GM18505 (cell line): ENCODE measurements around the gene OSTF1.

Experiments used
- ATAC-seq: cut with Tn5 transposase; IDR thresholded peaks from one replicate; pipeline ENCODE4 v1.9.1; 2021; ENCODE audit not compliant: unreplicated experiment
- POLR2A ChIP-seq: IDR thresholded peaks from 4 replicates; pipeline ENCODE4 v1.6.1; 2011; ENCODE audit warnings: borderline replicate concordance; ENCODE audit not compliant: insufficient read depth, insufficient read length; ENCODE audit errors: extremely low read depth

OSTF1 gene

GRCh38 chr9:75069171-75069570 lies 19.1 kb upstream of the OSTF1 start:
- ATAC-seq = no peak
- no peak for TF ChIP-seq POLR2A

GRCh38 chr9:75071530-75072122 lies 16.7 kb upstream of the OSTF1 start:
- ATAC-seq = peak; percentile 72
- TF ChIP-seq POLR2A = no peak

GRCh38 chr9:75072895-75073294 lies 15.4 kb upstream of the OSTF1 start:
- TF ChIP-seq POLR2A = no peak
- ATAC-seq = no peak

GRCh38 chr9:75081632-75082031 lies 6.7 kb upstream of the OSTF1 start:
- no peak for TF ChIP-seq POLR2A
- ATAC-seq = no peak

- ATAC-seq = no peak
- TF ChIP-seq POLR2A = no peak
Observed at GRCh38 chr9:75083188-75083970, 4.9 kb upstream of the OSTF1 start.

GRCh38 chr9:75084081-75084672 lies 4.1 kb upstream of the OSTF1 start:
- ATAC-seq = no peak
- no peak for TF ChIP-seq POLR2A

GRCh38 chr9:75085640-75086039 lies 2.7 kb upstream of the OSTF1 start:
- no peak for ATAC-seq
- TF ChIP-seq POLR2A = no peak

- no peak for ATAC-seq
- TF ChIP-seq POLR2A = no peak
Observed at GRCh38 chr9:75086541-75087288, 1.6 kb upstream of the OSTF1 start.

- TF ChIP-seq POLR2A = peak; percentile 39
- peak; percentile 18 for ATAC-seq
Observed at GRCh38 chr9:75087289-75087823, 958 bp upstream of the OSTF1 start.

- ATAC-seq = peak; percentile 32
- no peak for TF ChIP-seq POLR2A
Observed at GRCh38 chr9:75088646-75089372, 495 bp downstream of the OSTF1 start.

- no peak for TF ChIP-seq POLR2A
Observed at GRCh38 chr9:75089373-75089766, 1.1 kb downstream of the OSTF1 start.

GRCh38 chr9:75090579-75090978 lies 2.3 kb downstream of the OSTF1 start:
- no peak for TF ChIP-seq POLR2A
- no peak for ATAC-seq

More at GRCh38 chr9:75089373-75089766, 1.1 kb downstream of the OSTF1 start:
- no peak for ATAC-seq
